CD4-positive, alpha-beta T cell treated with Interferon alpha-2 for 1 hour (primary cell): ENCODE results near the gene LTF.
"Not testable (repeated sequence)": the region's sequence is repeated elsewhere in the genome, so short reads cannot be mapped to it uniquely, and the experiment has no call there.

Experiments
- DNase-seq, 2 donors: peaks; one replicate each; pipeline ENCODE4 v3.0.0-alpha.2; 2020 to 2022

Gene LTF

GRCh38 chr3:46409739-46410489, 54.8 kb downstream of the LTF start:
- no peak for DNase-seq

DNA sequence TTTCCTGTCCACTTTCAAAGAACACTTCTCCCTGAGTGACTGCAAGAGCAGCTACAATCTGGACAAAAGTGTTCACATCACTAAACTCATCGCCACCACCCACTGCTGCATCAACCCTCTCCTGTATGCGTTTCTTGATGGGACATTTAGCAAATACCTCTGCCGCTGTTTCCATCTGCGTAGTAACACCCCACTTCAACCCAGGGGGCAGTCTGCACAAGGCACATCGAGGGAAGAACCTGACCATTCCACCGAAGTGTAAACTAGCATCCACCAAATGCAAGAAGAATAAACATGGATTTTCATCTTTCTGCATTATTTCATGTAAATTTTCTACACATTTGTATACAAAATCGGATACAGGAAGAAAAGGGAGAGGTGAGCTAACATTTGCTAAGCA, 55.9 kb downstream of the LTF start:
- no peak for DNase-seq

- no peak for DNase-seq
Observed at GRCh38 chr3:46407970-46408369, 56.7 kb downstream of the LTF start.

GRCh38 chr3:46406788-46407611, 57.7 kb downstream of the LTF start, which contains the start of the genes CCR5AS and CCRL2:
Gene CCR5AS (minus strand): TSS chr3:46407066.
Gene CCRL2 (plus strand): TSS chr3:46407259. CDS start chr3:46408080, 821 bp downstream.
- DNase-seq: peak; percentile 65 to 78

GRCh38 chr3:46406443-46406787, 58.3 kb downstream of the LTF start:
- peak in 1 of 2 donors; percentile 77 for DNase-seq

DNA sequence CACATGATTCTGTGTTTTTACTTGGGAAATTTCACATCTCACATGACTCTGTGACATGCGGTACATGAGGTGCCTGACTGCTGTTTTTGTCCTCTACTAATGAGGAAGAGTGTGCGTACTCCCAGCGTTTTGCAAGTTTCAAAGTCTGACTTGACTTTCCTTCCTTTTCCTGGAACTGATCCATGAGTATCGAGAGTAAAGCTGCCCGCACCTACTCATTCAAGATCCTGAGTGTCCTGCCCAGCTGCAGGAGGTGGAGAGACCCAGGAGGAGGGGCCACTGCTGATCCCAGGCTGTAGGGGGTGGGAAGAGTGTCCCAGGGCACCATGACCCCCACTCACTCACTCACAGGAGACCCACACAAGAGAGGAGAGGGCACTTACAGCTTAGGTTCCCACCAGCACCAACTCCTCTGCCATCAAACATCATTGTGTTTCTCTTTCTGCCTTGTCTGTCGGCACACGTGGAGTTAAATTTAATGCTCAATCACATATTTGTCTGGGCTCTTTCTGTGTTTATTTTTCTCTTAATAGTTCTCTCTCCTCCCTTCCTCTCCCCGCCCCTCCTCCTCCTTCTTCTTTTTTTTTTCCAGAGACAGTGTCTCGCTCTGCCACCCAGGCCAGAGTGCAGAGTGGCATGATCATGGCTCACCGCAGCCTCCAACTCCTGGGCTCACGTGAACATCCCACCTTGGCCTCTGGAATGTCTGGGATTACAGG, 59.2 kb downstream of the LTF start:
- peak in 1 of 2 donors; percentile 56 for DNase-seq

DNA sequence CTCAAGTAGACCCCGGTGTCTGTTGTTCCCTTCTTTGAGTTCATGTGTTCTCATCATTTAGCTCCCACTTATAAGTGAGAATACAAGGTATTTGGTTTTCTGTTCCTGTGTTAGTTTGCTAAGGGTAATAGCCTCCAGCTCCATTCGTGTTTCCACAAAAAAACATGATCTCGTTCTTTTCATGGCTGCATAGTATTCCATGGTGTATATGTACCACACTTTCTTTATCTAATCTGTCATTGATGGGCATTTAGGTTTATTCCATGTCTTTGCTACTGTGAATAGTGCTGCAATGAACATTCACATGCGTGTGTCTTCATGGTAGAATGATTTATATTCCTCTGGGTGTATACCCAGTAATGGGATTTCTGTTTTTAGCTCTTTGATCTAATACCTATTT, 61.8 kb downstream of the LTF start:
- DNase-seq: not testable (repeated sequence)

GRCh38 chr3:46401579-46401978, 63.1 kb downstream of the LTF start:
- no peak for DNase-seq

GRCh38 chr3:46400846-46401245, 63.9 kb downstream of the LTF start:
- no peak for DNase-seq

GRCh38 chr3:46400000-46400734, 64.5 kb downstream of the LTF start:
- DNase-seq: no peak

- DNase-seq: no peak
Observed at GRCh38 chr3:46399557-46399956, 65.1 kb downstream of the LTF start.

- DNase-seq: no peak
Observed at GRCh38 chr3:46399098-46399497, 65.6 kb downstream of the LTF start.

GRCh38 chr3:46398186-46398955, 66.3 kb downstream of the LTF start:
- DNase-seq: no peak

- no peak for DNase-seq
Observed at GRCh38 chr3:46397111-46397510, 67.6 kb downstream of the LTF start.

- DNase-seq: peak in 1 of 2 donors; percentile 39
Observed at GRCh38 chr3:46395766-46396530, 68.8 kb downstream of the LTF start.

GRCh38 chr3:46395210-46395661, 69.5 kb downstream of the LTF start:
- DNase-seq: no peak

DNA sequence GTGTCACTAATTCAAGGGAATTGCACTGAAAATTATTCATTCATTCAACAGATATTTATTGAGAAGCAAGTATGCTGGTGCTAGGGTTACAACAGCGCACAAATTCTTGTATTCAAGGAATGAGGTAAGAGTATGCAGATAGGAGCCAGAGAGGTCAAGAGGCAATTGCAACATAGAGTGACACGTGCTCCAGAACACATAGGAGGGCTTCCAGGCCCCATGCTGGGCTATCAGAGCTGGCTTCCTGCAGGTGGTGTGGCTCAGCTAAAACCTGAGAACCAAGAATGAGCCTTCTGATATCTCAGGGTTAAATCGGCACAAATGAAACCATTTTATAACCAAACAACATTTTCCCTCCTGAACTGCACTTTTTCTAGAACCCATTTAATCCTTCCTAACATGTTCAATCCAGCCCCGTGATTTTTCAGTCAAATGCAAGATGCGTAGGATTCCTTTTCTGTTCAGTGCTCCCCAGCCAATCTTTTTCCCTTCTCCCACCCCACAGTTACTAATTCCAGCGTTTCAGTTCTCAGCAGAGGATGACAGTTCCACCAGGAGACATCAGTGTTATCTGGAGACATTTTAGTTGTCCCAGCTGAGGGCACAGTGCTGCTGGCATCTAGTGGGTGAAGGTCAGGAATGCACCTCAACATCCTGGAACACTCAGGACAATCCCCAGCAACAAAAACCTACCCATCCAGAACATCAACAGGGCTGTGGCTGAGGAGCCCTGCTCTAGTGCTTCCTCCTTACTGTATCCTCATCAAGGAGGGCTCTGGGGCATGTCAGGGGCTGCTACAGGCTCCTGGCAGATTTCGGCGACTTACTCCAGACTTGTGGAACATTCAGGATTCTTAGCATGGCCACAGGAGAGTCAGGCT, 70.9 kb downstream of the LTF start:
- DNase-seq: no peak

GRCh38 chr3:46393011-46393410, 71.7 kb downstream of the LTF start:
- no peak for DNase-seq

GRCh38 chr3:46391526-46391925, 73.2 kb downstream of the LTF start:
- DNase-seq: not testable (repeated sequence)

- DNase-seq: no peak
Observed at GRCh38 chr3:46389306-46389705, 75.4 kb downstream of the LTF start.
